ENCODE measurements around the gene HPGDS.

- TF ChIP-seq EZH2 (IDR thresholded peaks at IDR 0.05; ENCODE audit: insufficient read depth, poor library complexity, severe bottlenecking), result no peak
- no peak for TF ChIP-seq EZH2phosphoT487 (IDR thresholded peaks at IDR 0.05; ENCODE audit: insufficient read depth, low read depth)
These were observed 3.3 kb upstream of the HPGDS start for GRCh38 chr4:94345969-94346368.

Data from GM23248 (cell line).